ENCODE results near the gene RHOBTB3.
A peak's percentile ranks its signal among the peaks of the same experiment; 100 is the strongest.

RHOBTB3 gene

DNA sequence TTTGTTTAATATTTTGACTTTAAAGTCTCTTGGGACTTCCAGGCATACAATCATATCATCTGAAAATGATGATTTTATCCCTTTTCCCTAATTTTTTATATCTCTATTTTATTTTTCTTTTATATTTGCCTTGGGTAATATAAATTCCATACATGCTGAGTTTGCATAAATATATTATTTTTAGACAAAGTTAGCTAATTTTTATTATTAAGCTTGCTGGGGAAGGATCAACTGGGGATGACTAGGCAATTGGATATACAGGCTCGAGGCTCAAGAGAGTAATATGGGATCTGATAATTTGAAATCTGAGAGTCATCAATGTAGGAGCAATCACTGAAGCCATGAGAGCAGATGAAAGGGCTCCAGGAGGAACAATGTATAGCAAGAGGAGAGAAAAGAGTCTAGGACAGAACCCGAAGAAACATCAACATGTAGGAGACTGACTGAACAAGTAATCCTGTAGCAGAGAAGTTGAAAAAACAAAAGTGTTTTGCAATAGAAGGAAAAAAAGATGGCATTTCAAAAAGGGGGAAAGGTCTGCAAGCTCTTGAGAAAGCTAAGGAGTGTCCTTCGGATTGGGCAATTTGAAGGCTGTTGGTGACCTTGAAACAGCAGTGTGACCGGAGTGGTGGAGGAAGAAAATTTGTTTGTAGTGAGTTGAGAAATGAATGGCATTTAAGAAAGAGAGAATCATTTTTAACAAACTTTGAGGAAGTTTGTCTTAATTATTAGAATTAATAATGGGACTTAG is 17.0 kb upstream of the RHOBTB3 start:
- DNase-seq, result no peak

DNA sequence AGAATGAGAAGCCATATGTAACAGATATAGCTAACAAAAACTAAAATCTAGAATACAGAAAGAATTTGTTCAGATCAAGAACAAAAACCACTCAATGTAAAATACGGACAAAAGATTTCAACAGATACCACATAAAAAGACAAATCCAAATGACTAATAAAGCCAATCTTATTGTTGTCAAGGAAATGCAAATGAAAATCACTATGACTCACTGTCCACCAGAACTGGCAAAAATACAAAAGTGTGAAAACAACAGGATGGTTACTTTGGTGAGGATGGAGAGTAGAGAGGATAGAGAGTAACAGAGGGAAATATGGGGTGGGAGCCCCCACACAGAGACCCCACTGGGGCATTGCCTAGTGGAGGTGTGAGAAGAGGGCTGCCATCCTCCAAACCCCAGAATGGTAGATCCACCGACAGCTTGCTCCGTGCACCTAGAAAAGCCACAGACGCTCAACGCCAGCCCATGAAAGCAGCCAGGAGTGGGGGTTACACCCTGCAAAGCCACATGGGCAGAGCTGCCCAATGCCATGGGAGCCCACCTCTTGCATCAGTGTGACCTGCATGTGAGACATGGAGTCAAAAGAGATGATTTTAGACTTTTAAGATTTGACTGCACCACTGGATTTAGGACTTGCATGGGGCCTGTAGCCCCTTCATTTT is 15.2 kb upstream of the RHOBTB3 start:
- DNase-seq, result peak; percentile 7

DNA sequence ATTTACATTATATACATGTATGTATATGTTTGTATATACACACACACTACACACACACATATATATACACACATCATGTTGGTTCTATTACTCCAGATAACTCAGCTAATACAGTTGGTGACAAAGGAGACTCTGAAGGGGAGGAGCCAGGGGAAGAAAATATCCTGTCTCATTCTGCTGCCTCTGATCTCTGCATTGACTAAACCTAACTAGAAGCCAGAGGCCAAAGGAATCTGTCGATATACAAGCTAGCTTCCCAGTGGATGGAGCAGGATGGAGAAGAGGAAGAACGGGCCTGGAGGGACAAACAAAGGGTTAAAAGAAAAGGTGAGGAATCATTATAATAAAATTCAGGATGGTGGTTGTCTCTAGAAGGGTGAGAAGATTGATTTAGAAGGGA is 13.7 kb upstream of the RHOBTB3 start:
- DNase-seq, result no peak

DNA sequence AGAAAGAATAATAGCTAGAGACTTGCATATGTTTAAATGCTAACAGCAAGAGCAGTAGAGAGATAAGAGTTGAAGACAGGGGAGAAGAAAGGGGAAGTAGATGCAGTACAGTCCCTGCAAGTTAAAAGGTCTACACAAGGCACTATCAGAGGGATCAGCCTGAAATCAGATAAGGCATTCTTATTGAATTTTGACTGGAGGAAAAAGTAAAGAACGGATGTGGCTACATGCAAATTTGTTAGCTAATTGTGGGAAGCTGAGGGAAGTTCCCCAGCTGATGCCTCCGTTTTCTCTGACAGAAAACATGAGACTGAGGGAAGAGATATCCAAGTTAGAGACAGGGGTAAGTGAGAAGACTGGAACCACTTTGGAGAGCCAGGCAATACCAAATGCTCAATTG is 12.9 kb upstream of the RHOBTB3 start:
- peak; percentile 31 for DNase-seq

DNA sequence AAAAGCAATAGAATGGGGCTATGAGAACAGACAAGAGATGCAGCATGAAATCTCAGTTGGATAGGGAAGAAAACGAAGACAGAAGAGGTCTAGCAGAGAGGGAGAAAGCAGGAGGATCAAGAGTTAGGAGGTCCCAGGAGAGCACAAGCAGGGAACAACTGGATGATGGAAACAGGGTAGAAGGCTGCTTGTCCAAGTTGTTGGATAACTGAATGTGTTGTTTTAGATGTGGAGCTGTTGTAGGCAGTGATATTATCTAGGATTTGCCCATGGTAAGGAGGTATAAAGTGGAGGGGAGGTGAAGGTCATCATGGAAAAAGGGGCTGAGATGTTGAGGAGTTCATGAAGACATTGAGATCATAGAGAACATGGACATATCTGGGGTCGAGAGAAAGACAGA is 12.4 kb upstream of the RHOBTB3 start:
- no peak for DNase-seq

GRCh38 chr5:95720094-95720786 is 10.9 kb upstream of the RHOBTB3 start:
- DNase-seq, result no peak

GRCh38 chr5:95721582-95722295 is 9.4 kb upstream of the RHOBTB3 start:
- no peak for DNase-seq

DNA sequence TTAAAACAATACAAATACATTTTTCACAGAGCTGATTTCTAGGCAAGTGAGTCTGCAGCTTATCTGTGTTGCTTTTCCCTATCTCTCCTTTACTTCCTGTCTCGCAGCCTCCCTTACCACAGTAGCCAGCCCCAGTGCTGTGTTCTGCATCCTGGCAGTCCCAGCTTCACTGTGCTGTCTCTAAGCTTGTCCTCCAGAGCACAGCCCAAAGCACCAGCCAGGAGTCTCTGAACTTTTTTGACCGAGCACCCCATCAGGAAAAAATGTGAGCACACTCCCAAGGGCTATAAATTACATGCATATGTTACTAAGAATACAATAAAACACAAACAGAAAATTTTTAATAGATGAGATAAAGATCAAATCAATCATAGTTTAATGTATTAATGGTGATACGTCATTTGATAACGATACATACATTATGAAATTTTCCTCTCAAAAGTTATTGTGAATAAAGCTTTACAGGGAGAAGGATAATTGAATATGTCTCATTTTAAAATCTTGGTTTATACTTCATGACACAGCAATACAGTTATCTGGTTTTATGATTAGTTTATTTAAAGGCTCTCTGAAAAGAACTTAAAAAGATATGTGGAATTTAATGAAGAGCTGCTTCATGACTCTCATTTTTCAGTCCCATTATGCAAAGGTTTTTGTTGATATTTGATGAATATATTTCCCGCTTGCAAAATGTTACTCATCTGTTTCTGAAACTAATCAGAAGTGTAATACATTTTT is 7.3 kb upstream of the RHOBTB3 start:
- DNase-seq, result no peak

DNA sequence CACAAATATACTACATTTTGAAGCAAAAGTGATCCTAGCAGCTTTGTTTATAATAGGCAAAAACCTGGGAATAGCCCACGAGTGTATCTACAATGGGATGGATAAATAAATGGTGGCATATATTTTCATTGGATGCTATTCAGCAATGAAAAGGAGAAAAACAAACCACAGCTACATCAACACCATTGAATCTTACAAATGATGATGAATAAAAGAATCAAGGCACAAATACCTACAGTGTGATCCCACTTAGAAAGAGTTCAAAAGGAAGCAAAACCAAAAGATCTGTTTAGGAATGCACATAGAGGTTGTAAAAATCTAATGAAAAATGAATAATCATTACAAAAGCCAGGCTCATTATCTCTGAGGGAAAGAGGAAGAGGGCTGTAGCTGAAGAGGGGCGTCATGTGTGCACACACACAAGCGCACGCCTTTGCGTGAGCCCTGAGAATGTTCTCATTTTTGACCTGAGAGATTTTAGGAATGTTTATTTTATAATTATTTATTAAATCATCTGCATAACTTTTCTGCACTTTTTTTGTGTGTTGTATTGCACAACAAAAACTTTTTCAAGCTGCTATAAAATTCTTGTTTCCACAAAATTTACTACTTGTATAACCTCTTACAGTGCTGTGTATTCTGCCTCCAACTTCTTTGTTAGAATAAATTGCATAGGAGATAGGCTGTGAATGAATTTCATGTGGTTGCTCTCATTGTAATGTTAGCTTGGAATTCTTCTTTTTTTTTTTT is 5.9 kb upstream of the RHOBTB3 start:
- DNase-seq, result no peak

DNA sequence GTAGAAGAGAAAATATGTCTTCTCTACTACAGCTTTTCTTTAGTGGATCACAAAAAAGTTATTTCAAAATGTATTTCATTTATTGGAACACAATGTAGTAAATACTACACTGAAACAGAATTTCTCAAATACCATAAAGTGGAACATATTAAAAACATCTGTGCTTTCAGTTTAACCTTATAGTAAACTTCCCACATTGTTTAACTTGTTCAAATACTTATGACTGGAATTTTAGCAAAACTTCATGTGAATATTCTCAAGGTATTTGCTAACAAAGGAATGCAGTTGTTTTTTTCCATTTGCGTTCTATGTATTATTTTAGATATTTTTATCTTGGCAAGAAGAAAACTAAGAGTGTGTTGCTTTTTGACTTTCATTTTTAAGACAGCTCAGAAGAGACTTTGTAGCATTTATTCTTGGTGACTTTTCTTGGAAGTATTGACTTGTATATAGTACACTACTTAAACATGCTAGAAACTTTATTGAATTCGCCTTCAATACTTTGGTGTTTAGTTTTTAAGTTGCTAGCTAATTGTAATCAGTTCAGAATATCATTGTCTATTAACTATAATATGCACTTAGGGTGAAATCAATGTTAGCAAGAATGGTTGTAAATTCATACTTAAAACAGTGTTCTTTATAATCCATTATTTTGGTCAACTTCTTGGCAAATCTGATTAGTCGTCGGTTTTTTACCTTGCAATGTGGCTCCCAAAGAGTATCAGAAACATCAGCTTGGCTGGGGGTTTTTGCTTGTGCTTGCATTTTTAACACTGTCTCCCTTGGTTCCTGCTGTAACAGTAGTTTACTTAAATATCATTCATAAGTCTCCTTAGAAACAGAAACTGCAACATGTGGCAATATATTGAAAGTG is 5.0 kb upstream of the RHOBTB3 start:
- DNase-seq, result no peak

DNA sequence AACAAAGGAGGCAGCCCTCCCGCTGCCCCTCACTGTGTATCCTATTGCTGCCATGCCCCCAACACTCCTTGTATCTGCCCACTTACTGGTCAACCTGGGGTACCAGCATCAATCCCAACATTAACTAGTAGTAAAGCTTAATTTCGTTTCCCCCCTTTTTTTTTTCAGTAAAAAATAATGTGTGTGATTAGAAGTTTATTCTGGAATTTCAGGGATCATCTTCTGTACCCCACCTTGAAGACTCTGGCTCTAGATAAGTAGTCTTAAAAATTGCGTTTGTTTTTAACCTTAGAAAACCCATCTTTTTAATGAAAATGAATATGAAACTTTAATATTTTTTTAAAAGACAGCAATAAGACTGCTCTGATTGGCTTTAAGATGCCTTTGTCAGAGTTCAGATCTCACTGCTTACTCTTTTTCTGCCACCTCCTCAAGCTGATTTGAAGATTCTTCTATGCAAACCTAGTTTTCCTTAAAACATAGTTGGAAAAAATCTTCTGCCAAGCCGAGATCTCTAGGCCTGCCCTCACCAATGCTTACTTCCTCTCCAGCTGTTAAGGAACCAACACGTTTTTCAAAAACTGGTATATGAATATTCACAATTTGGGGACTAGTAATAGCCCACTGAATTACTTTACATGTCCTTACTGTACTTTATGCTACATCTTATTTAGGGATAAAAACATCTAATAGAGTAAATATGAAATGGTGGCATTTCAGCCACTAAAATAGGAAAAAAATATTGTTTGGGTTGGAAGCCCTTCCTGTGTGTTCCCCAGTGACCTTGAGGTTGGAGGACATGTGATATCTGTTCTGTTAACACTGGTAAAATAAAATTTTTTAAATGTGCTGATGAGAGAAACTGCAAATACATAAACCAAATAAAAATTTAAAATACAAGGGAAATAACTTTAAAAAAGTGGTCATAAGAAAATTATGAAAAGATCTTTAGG is 4.0 kb upstream of the RHOBTB3 start:
- no peak for DNase-seq

GRCh38 chr5:95727764-95728191 is 3.4 kb upstream of the RHOBTB3 start:
- DNase-seq, result no peak

DNA sequence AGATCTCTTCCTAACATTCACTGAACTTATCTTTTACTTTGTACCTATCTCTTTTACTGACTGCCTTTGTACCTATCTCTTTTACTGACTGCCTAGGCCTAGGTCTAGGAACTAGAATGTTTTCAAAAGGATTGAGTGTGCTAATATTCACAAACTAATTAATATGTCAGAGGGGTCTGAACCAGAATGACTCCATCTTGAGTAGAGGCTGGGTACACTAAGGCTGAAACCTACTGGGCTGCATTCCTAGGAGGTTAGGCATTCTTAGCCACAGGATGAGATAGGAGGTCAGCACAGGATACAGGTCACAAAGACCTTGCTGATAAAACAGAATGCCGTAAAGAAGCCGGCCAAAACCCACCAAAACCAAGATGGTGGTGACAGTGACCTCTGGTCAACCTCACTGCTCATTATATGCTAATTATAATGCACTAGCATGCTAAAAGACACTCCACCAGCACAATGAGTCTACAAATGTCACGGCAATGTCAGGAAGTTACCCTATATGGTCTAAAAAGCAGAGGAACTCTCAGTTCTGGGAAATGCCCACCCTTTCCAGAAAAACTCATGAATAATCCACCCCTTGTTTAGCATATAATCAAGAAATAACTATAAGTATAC is 2.5 kb upstream of the RHOBTB3 start:
- no peak for DNase-seq

GRCh38 chr5:95729115-95730010 is 1.8 kb upstream of the RHOBTB3 start:
- no peak for DNase-seq

DNA sequence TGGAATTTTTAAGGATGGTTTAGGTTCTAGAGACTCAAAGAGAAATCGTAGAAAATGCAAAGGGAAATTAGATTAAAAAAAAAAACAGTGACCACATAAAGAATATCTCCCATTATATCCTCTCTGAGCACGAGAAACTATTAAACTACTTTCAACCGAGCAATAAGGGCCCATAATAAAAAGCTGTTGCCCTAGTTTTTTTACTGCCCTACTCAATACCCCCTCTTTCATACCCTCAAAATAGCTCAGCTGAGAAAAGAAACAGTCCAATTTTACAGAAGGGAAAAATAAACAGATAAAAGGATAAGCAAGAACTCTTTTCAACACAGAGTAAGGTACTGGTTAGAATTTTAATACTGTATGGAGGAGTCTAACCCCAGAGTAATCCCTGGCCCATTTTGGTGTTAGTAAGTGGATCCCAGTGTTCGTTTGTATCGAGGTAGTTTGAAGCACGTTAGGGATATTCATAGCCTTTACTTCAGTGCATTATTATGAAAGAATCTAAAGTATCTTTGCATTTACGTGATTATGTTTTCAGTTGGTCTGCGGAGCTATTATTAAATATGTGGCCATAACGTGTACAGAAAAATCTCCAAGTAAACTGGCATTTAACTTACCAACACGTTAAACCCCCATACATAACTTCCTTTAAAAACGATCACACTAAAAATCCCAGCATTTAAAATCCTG is 980 bp upstream of the RHOBTB3 start:
- DNase-seq, result no peak

- peak; percentile 56 for DNase-seq
Observed at GRCh38 chr5:95731571-95732554, 727 bp downstream of the RHOBTB3 start.
